Measurements from ENCODE around the gene CD80.
A peak's percentile ranks its signal among the peaks of the same experiment; 100 is the strongest.

CD80 gene

DNA sequence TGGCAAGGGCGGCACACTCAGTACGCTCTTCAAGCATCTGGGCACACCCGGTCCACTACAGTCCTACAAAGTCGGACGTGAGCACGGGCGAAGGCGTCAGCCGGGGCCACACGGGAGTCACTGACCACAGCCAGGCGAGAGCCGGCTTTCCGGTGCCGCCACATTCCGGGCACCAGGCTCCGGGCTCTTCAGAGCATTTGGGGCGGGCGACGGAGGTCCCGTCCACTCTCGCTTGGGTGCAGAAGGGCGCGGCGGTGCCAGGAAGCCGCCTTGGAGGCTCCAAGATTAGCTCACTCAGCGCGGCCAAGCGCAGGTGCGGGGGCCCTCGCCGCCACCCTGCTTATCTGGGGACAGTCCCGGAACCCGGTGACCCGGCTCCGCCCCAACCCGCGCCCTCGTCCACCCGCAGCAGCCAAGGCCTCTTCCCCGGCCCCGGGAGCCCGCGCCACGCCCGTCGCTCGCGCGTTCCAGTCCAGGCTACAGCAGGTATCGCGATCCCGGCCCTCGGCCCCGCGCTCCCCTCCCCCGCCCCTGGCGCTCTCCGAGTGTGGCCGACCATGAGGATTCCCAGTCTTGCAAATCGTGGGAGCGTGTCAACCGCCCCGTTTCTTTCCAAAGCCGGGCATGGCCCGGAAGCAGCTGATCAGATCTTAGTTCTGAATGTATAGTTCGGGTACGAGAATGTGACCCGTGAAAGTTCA lies 20.1 kb upstream of the CD80 start, which contains the start of gene ADPRH:
Gene ADPRH, plus strand, starts transcription at position 127 of the 701 bp plus-strand sequence. CDS start 2,678 bp downstream, outside the sequence.
- no peaks in the 10 kb centered on the region for H3K27me3 ChIP-seq (ENCODE audit: insufficient read depth, low read length)
- H2AFZ ChIP-seq (ENCODE audit: low read length): peak within 1 kb of the TSS; percentile 94; the same call in 1 of the 2 replicates
- peaks cover 17% of the 10 kb centered on the region for H3K4me1 ChIP-seq (ENCODE audit: insufficient read depth, low read length, severe bottlenecking)
- no peaks in the 10 kb centered on the region for H3K36me3 ChIP-seq (ENCODE audit: insufficient read depth, low read length)
- TF ChIP-seq, protein P1, sequence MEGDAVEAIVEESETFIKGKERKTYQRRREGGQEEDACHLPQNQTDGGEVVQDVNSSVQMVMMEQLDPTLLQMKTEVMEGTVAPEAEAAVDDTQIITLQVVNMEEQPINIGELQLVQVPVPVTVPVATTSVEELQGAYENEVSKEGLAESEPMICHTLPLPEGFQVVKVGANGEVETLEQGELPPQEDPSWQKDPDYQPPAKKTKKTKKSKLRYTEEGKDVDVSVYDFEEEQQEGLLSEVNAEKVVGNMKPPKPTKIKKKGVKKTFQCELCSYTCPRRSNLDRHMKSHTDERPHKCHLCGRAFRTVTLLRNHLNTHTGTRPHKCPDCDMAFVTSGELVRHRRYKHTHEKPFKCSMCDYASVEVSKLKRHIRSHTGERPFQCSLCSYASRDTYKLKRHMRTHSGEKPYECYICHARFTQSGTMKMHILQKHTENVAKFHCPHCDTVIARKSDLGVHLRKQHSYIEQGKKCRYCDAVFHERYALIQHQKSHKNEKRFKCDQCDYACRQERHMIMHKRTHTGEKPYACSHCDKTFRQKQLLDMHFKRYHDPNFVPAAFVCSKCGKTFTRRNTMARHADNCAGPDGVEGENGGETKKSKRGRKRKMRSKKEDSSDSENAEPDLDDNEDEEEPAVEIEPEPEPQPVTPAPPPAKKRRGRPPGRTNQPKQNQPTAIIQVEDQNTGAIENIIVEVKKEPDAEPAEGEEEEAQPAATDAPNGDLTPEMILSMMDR (IDR thresholded peaks at IDR 0.05; ENCODE audit: low read length): no peak
- TF ChIP-seq EZH2 (IDR thresholded peaks at IDR 0.05; ENCODE audit: borderline replicate concordance, low read length): no peak
- H3K9ac ChIP-seq (ENCODE audit: low read length): peak within 1 kb of the TSS; percentile 55
- H3K4me2 ChIP-seq (ENCODE audit: low read length): peak within 1 kb of the TSS; percentile 70
- H3K27ac ChIP-seq (ENCODE audit: low read depth, low read length, poor library complexity, severe bottlenecking): no peak within 1 kb of the TSS
- no peaks in the 10 kb centered on the region for H3K9me3 ChIP-seq (ENCODE audit: low read length)
- no peaks in the 10 kb centered on the region for H3K79me2 ChIP-seq (ENCODE audit: insufficient read depth, low read length)
- H3K4me3 ChIP-seq (ENCODE audit: low read depth, low read length, poor library complexity, severe bottlenecking): peak within 1 kb of the TSS; percentile 57
- no peaks in the 10 kb centered on the region for H3K9me2 ChIP-seq (ENCODE audit: low read depth, low read length)
- H4K20me1 ChIP-seq (ENCODE audit: insufficient read depth, low read length): no peaks in the 10 kb centered on the region
- no peaks in the 10 kb centered on the region for H3F3A ChIP-seq (ENCODE audit: insufficient read depth, low read length)

DNA sequence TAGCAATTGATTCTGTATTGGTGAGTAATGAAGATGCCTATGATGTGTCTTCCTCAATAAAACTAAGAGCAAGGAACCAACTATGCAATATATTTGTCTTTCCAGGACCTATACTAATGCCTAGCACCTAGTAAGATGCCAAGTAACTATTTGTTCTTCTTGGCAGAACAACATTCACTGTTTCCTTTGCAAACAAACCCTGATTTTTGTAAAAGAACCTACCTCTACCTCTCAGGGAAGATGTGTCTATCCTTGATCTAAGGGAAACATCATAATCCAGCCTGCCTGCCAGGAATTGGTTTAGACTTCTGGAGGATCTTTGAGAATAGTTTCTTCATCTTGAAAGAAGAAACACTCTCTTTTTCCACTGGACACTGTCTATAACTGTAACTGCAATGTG lies 16.1 kb upstream of the CD80 start:
- no peaks in the 10 kb centered on the region for H3K27me3 ChIP-seq (ENCODE audit: insufficient read depth, low read length)
- no peaks in the 10 kb centered on the region for H3K9me2 ChIP-seq (ENCODE audit: low read depth, low read length)
- no peaks in the 10 kb centered on the region for H4K20me1 ChIP-seq (ENCODE audit: insufficient read depth, low read length)
- H2AFZ ChIP-seq (ENCODE audit: low read length): no peak overlapping the region
- H3K27ac ChIP-seq (ENCODE audit: low read depth, low read length, poor library complexity, severe bottlenecking): no peak overlapping the region
- H3K9me3 ChIP-seq (ENCODE audit: low read length): no peaks in the 10 kb centered on the region
- H3K79me2 ChIP-seq (ENCODE audit: insufficient read depth, low read length): no peaks in the 10 kb centered on the region
- H3K9ac ChIP-seq (ENCODE audit: low read length): no peak overlapping the region
- no peaks in the 10 kb centered on the region for H3F3A ChIP-seq (ENCODE audit: insufficient read depth, low read length)
- TF ChIP-seq, protein P1 (IDR thresholded peaks at IDR 0.05; ENCODE audit: low read length): no peak
- no peak for TF ChIP-seq EZH2 (IDR thresholded peaks at IDR 0.05; ENCODE audit: borderline replicate concordance, low read length)
- H3K4me1 ChIP-seq (ENCODE audit: insufficient read depth, low read length, severe bottlenecking): peaks cover 15% of the 10 kb centered on the region
- H3K4me2 ChIP-seq (ENCODE audit: low read length): no peak overlapping the region
- H3K4me3 ChIP-seq (ENCODE audit: low read depth, low read length, poor library complexity, severe bottlenecking): no peak overlapping the region
- H3K36me3 ChIP-seq (ENCODE audit: insufficient read depth, low read length): no peaks in the 10 kb centered on the region

DNA sequence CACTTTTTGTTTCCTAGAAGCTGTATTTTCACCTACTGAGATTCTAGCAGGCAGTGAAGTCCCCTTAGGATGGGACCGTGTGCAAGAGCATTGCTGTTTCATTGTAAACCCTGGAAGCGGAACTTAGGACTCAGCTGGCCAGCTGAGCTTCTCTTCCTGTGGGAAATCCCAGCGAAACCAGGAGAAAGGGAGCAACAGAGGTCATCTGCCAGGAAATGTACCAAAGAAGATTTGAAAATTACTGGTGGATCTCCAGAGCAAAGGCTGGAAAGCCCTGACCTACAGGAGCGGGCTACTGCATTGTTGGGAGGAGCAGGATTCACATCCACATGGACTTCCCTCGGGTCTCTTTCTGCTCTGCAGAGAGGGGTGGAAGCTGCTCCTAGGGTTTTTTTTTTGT lies 12.3 kb upstream of the CD80 start:
- Histone ChIP-seq H3K9me3 (ENCODE audit: low read length) (no peaks in the 10 kb centered on the region), H3K79me2 (ENCODE audit: insufficient read depth, low read length) (no peaks in the 10 kb centered on the region), H2AFZ (ENCODE audit: low read length) (no peak overlapping the region), H3K36me3 (ENCODE audit: insufficient read depth, low read length) (no peaks in the 10 kb centered on the region), H3K4me3 (ENCODE audit: low read depth, low read length, poor library complexity, severe bottlenecking) (no peak overlapping the region), H3K27ac (ENCODE audit: low read depth, low read length, poor library complexity, severe bottlenecking) (no peak overlapping the region), H3K27me3 (ENCODE audit: insufficient read depth, low read length) (no peaks in the 10 kb centered on the region), H3K9ac (ENCODE audit: low read length) (no peak overlapping the region), H3F3A (ENCODE audit: insufficient read depth, low read length) (no peaks in the 10 kb centered on the region), H4K20me1 (ENCODE audit: insufficient read depth, low read length) (no peaks in the 10 kb centered on the region), H3K9me2 (ENCODE audit: low read depth, low read length) (no peaks in the 10 kb centered on the region), H3K4me2 (ENCODE audit: low read length) (no peak overlapping the region), H3K4me1 (ENCODE audit: insufficient read depth, low read length, severe bottlenecking) (no peaks in the 10 kb centered on the region)
- TF ChIP-seq, protein P1 (IDR thresholded peaks at IDR 0.05; ENCODE audit: low read length): no peak
- no peak for TF ChIP-seq EZH2 (IDR thresholded peaks at IDR 0.05; ENCODE audit: borderline replicate concordance, low read length)

All from OCI-LY1 (cell line).